Stimulated activated CD4-positive, alpha-beta T cell treated with anti-CD3 and anti-CD28 coated beads, Interleukin-15, amount 100 ng/mL, for 1 hour (primary cell): ENCODE measurements around the gene FAM43A.

Experiments
- DNase-seq, 2 donors: peaks; one replicate each; pipeline ENCODE4 v3.0.0-alpha.2; 2020; ENCODE audit warnings: low read depth in 1 of 2, low spot score in 1 of 2

The FAM43A gene

GRCh38 chr3:194685718-194686413 lies at the start of gene FAM43A:
FAM43A (plus strand) TSS chr3:194685883; CDS start chr3:194686827, 944 bp downstream.
- peak; percentile 48 to 62 for DNase-seq

DNA sequence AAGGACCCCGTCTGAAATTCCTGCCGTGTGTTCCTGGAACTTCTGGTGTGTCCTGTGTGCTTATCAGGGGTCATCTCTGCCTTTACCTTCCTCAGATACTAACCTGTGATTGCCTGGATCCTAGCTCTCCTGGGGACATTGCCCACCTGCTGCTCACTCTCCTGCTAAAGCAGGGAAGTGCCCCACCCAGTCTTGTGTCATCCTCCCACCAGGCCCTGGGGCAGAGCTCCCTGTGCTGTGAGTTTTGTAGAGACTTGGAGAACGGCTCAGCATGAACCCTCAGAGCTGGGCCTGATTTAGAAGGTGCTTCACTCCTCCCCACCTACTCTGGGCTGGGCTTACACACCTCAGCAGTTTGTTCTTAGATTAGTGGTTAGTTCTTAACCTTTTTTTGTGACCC lies 48.6 kb upstream of the FAM43A start:
- no peak for DNase-seq

DNA sequence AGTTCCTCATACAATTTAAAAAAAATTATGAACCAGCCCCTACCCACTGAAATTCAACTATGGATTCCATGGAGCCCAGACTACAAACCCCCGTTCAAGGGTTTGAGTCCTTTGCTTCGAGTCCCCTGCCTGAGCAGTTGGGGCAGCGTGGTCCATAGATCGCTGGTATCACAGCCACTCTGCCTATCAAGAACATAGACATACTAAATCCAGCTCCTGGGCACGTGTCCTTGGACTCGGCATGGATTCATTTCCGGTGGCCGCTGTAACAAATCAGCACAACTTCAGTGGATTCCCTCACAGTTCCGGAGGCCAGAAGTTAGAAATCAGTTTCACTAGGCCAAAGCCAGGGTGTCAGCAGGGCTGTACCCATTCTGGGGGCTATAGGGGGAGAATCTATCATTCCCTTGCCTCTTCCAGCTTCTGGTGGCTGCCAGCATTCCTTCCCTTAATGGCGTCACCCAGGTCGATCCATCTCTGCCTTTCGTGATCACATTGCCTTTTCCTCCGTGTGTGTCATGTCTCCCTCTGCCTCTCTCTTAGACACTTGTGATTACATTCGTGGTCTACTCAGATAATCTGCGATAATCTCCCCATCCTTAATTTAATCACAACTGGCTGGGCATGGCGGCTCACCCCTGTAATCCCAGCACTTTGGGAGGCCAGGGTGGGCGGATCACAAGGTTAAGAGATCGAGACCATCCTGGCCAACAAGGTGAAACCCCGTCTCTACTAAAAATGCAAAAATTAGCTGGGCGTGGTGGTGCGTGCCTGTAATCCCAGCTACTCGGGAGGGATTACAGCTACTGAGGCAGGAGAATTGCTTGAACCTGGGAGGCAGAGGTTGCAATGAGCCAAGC lies 47.9 kb upstream of the FAM43A start:
- DNase-seq: no peak

DNA sequence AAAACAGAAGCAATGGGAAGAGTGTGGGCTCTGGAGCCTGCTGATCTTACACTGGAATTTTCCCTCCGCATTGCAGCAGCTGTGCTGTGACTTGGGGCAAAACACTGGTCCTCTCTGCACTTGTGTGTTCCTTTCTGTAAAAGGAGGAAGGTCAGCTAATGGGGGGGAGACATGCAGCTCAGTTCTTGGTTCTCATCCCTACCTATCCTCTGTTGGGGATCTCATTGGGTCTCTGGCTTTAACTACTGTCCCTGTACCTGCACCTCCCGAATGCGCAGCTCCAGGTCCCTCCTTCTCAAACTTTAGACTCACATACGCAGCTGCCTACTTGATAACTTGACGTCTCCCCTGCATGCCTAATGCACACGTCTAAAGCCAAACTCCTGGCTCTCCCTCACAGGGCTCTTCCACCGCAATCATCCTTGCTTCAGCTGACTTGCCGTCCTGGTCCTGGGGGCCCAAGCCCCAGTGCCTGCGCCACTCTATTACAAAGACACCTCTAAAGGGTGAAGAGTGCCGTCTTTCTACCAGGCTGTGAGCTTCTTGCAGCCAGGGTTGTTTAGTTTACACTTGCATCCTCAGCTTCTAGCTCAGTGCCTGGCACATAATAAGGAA lies 46.6 kb upstream of the FAM43A start:
- no peak for DNase-seq

- peak in 1 of 2 donors; percentile 8 for DNase-seq
Measured at GRCh38 chr3:194640829-194641228, 44.9 kb upstream of the FAM43A start.

- no peak for DNase-seq
Measured at GRCh38 chr3:194642769-194643168, 42.9 kb upstream of the FAM43A start.

GRCh38 chr3:194647747-194648146 lies 37.9 kb upstream of the FAM43A start:
- DNase-seq: no peak

DNA sequence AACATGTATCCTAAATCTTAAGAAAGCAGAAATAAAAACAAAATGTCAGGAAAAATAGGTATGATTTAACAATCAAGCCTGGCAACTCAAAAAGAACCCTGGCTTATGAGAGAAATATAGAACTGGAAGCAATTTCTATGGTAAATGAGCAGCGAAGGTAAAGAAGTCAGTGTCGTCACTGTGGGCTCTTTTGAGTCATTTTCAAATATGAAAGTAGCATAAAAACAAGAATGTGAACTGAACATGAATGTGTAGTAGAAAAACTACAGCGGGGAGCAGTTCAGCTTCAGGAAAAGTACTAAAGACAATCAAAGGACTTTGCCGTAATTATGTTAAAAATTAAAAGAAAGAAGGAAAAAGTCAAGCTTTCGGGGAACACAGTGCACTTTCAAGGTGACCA lies 31.2 kb upstream of the FAM43A start:
- no peak for DNase-seq

GRCh38 chr3:194657439-194657838 lies 28.2 kb upstream of the FAM43A start:
- DNase-seq: no peak

- no peak for DNase-seq
Measured at GRCh38 chr3:194658477-194659242, 27.0 kb upstream of the FAM43A start.

GRCh38 chr3:194659778-194660177 lies 25.9 kb upstream of the FAM43A start:
- no peak for DNase-seq

- no peak for DNase-seq
Measured at GRCh38 chr3:194661374-194661773, 24.3 kb upstream of the FAM43A start.

GRCh38 chr3:194661946-194662345 lies 23.7 kb upstream of the FAM43A start:
- no peak for DNase-seq

DNA sequence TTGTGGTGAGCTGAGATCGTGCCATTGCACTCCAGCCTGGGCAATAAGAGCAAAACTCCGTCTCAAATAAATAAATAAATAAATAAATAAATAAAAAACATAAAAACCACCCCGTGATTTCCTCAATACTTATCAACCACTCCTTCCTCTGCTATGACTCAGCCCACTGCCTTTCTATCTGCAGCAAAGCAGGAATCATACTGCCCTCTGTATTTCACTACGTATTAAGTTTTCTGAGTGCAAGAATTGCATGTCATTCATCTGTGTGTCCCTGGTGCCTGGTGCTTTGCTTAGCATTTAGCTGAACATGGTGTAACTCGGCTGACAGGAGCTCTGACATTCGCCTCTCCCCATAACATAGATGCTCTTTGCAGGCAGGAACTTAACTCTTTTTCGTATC lies 20.8 kb upstream of the FAM43A start:
- DNase-seq: no peak

DNA sequence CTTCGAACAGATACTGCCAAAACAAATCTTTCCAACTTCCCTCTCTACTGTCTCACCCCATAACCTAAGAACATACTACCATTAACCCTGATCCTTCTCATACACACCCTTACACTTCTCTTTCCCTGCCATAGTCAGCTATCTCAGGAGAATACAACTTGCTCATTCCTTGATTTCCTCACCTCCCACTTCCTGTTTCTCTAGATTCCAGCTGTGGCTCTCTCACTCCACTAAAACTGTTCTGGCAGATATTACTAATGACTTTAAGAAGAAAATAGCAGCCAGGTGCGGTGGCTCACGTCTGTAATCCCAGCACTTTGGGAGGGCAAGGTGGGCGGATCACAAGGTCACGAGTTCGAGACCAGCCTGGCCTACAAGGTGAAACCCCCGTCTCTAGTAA lies 18.3 kb upstream of the FAM43A start:
- DNase-seq: no peak

DNA sequence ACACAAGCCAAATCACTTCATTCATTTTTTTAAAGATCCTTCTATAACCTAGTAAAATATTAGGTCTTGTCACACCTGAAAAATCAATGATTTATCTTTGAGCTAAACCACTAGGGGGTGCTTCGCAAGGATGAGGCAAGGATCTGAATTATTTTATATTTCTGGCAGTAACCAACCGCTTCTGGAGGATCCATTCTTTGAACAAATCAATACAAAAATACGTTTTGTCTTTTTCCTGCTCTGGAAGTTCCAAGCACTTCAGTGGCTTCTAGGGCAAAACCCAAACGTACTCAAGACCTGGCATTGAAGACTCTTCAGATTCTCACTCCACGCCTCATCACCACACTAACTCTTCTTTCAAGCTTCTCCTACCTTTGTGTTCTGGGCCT lies 14.2 kb upstream of the FAM43A start:
- DNase-seq: no peak

- peak; percentile 67 to 82 for DNase-seq
Measured at GRCh38 chr3:194671900-194672808, 13.5 kb upstream of the FAM43A start, which contains the start of gene LSG1. LSG1 (minus strand) TSS chr3:194672191; CDS start chr3:194672162, 29 bp downstream.

DNA sequence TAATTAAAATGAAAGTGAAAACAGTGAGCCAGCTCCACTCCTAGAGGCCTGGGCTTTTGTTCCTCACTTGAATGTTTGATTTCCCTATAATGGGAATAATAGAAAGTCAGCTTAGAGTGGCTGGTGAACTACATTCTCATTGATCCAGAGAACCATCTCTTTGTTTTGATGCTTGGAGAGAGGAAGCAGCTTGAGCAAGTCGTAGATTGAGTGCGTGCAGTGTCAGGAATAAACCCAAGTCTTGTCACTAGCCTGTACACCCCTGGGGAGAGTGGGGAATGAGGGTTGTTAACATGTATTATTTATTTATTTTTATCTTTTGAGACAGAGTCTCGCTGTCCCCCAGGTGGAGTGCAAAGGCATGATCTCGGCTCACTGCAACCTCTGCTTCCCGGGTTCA lies 12.8 kb upstream of the FAM43A start:
- DNase-seq: no peak

DNA sequence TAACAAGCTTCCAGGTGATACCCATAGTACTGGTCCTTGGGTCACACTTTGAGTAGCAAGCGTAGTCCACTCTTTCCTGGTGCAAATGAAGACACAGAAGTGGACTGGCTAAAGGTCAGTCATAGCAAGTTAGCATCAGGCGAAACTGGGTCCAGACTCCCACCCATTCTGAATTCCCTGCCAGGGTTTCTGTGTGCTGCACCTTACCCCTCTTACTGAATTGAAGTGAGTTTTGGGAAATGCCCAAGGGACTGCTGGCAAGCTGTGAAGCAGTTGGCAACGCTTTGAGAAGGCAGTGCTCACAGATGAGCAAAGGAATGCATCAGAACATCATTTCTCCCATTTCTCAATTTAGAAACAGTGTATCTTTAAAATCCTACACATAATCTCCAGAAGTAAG lies 11.9 kb upstream of the FAM43A start:
- no peak for DNase-seq

DNA sequence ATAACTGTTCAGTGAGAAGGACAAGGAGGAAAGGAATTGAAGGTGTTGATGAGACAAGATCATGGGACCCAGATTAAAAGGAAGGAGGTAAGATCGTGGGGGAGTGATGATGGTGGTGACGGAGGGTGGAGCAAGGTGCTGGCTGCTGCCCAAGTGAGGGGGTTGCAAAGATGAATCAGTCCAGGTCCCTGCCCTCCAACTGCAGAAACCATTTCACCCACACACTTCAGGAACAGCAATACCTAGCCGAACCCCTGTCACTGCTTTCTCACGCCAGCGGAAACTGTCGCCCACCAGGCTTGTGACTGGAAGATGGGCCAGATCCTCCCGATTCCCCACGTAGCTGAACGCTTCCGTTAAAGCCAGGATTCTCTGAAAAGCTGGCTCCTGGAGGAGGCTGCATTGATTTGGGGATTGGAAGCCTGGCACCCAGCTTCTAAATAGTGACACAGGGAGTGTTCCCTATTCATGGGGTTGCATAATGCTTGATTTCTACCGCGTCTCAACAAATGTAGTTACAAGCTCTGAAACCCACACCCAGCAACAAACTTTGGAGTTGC lies 10.5 kb upstream of the FAM43A start:
- DNase-seq: peak in 1 of 2 donors; percentile 56
